ENCODE results near the gene P2RX6. TPM values are rescaled to one million over a fixed set of nuclear protein-coding genes. Genes with fewer than 3 reads are reported as not detected.

P2RX6 gene
- total and polyA plus RNA-seq, 2 of the 4 experiments (the other 2 are of a cell fraction) = 0.90 to 1.6 TPM

Small RNAs within 50 kb of the gene (microRNA-seq; reads per million reads assigned to microRNA genes)
- 0 reads per million in 2 experiments for gene MIR649 (ENCODE audit: insufficient read depth in 1 of 2, insufficient read length in 1 of 2, unreplicated experiment in 1 of 2)

Small RNAs within 50 kb of the gene (small RNA-seq; reads per million reads assigned to genes)
- gene MIR649 = 0 reads per million in 5 experiments

Other genes with a start within 250 kb of the P2RX6 start
- not detected in 2 replicates for gene SERPIND1, start 241.1 kb upstream of the P2RX6 start, total RNA-seq (2012; rRNA removed)
- gene SERPIND1, start 241.1 kb upstream of the P2RX6 start, polyA plus RNA-seq (2012; rRNA removed) = 0.06 and 0.12 TPM in 2 replicates
- gene PI4KA, start 156.4 kb upstream of the P2RX6 start, total RNA-seq (2012; rRNA removed) = 16.8 and 18.6 TPM in 2 replicates
- gene PI4KA, start 156.4 kb upstream of the P2RX6 start, polyA plus RNA-seq (2012; rRNA removed) = 35.5 and 39.3 TPM in 2 replicates
- gene SNAP29, start 156.2 kb upstream of the P2RX6 start, total RNA-seq (2012; rRNA removed) = 10.6 and 12.5 TPM in 2 replicates
- gene SNAP29, start 156.2 kb upstream of the P2RX6 start, polyA plus RNA-seq (2012; rRNA removed) = 29.5 and 30.0 TPM in 2 replicates
- 35.5 and 35.8 TPM in 2 replicates for gene CRKL, start 97.8 kb upstream of the P2RX6 start, total RNA-seq (2012; rRNA removed)
- gene CRKL, start 97.8 kb upstream of the P2RX6 start, polyA plus RNA-seq (2012; rRNA removed) = 18.7 and 20.6 TPM in 2 replicates
- gene AIFM3, start 47.9 kb upstream of the P2RX6 start, total RNA-seq (2012; rRNA removed) = under 0.01 and 0.18 TPM in 2 replicates
- 0.09 TPM in 2 replicates for gene AIFM3, start 47.9 kb upstream of the P2RX6 start, polyA plus RNA-seq (2012; rRNA removed)
- 19.2 and 22.8 TPM in 2 replicates for gene LZTR1, start 32.9 kb upstream of the P2RX6 start, total RNA-seq (2012; rRNA removed)
- 41.3 and 43.8 TPM in 2 replicates for gene LZTR1, start 32.9 kb upstream of the P2RX6 start, polyA plus RNA-seq (2012; rRNA removed)
- gene THAP7, start 13.0 kb upstream of the P2RX6 start, total RNA-seq (2012; rRNA removed) = 13.3 and 14.2 TPM in 2 replicates
- 19.8 and 23.2 TPM in 2 replicates for gene THAP7, start 13.0 kb upstream of the P2RX6 start, polyA plus RNA-seq (2012; rRNA removed)
- not detected in 2 replicates for gene SLC7A4, start 17.4 kb downstream of the P2RX6 start, total RNA-seq (2012; rRNA removed)
- gene SLC7A4, start 17.4 kb downstream of the P2RX6 start, polyA plus RNA-seq (2012; rRNA removed) = 0.03 and 0.06 TPM in 2 replicates
- not detected in 2 replicates for gene LRRC74B, start 30.8 kb downstream of the P2RX6 start, total RNA-seq (2012; rRNA removed)
- gene LRRC74B, start 30.8 kb downstream of the P2RX6 start, polyA plus RNA-seq (2012; rRNA removed) = not detected in 2 replicates